Fibroblast of skin of back (primary cell): ENCODE results near the gene RPL12.

Experiments used
- DNase-seq: peaks from one replicate; pipeline ENCODE4 v3.0.0-alpha.2; 2013

Gene RPL12

DNA sequence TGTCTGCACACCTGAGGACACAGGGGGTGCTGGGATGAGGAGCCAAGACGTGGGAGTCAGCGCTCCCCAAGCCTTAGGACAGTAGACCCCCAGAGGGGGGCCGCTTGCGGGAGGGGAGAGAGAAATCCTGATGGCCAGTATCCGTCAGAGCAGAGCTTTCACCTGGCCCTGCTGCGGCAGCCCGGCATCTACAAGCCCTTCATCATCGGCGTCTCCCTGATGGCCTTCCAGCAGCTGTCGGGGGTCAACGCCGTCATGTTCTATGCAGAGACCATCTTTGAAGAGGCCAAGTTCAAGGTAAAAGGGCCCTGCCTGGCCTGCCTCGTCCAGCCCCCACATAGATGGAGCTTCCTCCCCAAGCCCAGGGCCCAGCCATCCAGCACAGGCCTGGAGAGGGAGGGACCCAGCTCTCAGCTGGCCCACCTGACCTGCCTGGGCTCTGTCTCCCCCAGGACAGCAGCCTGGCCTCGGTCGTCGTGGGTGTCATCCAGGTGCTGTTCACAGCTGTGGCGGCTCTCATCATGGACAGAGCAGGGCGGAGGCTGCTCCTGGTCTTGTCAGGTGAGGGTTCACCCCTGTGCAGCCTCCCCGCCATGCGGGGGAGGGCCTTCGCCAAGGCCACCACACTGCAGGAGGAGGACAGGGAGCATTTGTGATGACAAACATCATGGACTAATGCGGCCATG lies 47.6 kb downstream of the RPL12 start:
- DNase-seq, result no peak

DNA sequence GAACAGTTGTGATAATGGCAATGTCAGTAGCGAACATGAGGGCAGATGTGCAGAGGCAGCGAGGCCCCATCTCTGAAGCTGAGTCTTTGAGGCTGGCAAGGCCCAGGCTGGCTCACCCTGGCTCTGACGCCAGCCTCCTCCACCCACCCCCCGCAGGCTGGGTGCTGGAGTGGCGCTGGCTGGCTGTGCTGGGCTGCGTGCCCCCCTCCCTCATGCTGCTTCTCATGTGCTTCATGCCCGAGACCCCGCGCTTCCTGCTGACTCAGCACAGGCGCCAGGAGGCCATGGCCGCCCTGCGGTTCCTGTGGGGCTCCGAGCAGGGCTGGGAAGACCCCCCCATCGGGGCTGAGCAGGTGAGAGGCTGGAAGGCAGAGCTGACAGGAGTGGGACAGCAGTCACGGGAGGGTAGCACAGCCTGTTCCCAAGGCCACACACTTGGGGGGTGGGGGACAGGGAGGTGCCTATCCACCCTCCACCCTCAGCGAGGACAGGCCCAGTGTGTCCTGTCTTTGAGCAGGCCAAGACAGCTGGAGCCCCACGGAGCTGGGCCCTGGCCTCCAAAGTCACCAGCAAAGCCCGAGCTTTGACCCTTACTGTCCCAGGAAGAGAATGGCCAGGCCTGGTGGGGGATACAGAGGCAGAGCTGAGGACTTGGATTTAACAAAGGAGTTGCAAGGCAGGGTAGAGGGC lies 48.7 kb downstream of the RPL12 start:
- DNase-seq, result no peak

DNA sequence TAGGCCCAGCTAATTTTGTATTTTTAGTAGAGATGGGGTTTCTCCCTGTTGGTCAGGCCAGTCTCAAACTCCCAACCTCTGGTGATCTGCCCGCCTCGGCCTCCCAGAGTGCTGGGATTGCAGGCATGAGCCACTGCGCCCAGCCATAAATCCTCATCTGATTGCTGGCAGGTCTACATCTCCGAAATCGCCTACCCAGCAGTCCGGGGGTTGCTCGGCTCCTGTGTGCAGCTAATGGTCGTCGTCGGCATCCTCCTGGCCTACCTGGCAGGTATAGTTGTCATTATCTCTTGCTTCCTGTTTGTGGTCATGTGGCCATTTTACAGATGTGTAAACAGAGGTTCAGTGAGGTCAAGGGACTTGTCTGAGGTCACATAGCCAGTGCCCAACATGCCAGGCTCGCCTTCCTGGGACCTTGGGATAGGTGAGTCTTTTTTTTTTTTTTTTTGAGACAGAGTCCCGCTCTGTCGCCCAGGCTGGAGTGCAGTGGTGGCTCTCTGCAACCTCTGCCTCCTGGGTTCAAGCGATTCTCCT lies 51.4 kb downstream of the RPL12 start:
- DNase-seq, result no peak

DNA sequence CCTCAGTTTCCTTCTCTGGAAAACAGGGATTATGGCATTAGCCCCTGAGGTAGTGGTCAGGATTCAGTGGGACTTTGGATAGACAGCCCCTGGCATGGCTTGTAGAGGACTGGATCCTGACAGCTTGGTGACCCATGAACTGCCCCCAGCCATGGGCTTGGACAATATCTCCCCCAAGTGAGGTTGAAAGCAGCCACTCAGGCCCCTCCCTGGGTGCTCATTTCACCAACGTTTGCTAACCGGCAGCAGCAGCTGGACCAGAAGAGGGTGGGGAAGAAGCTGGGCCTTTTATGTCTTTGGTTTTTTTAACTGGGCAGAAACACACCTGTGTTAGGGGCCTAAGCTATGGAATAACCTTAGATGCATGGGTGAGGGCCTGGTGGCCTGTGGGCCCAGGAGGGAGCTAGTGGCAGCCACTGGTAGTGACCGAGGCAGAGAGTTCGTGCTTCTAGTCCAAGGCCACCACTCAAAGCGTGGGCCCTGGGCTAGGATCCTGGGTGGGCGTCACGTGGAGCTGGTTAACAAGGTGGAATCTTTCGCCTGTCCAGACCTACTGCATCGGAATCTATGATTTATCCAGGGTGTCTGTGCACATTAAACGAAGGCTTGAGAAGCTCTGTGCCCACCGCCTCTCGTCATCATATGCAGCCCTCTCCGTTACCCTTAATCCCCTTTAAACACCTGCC lies 52.3 kb downstream of the RPL12 start:
- no peak for DNase-seq

DNA sequence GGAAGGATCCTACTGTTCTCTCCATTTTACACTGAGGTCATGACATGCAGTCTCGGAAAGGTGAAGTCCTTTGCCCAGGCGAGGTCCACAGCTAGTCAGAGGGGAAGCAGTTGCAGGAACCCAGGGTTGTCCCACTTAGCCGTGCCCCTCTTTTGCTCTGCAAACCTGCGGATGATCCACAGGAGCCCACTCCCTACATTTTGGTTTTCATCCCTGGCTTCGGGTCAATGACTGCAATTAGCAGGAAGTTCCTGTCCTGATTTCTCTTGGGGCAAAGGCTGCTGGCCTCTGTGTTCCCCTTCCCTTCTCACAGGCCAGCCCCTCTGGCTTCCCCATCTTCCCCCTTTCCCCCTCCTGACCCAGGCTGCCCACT lies 52.9 kb downstream of the RPL12 start:
- no peak for DNase-seq
